ENCODE results near the gene GPM6B.

The GPM6B gene

GRCh38 chrX:13768939-13769338 is 48.0 kb downstream of the GPM6B start:
- no peak for DNase-seq (ENCODE audit: low spot score)

- DNase-seq (ENCODE audit: low spot score): peak; percentile 24
Observed at GRCh38 chrX:13764765-13765164, 52.1 kb downstream of the GPM6B start.

GRCh38 chrX:13764281-13764680 is 52.6 kb downstream of the GPM6B start:
- DNase-seq (ENCODE audit: low spot score): no peak

GRCh38 chrX:13763489-13763888 is 53.4 kb downstream of the GPM6B start:
- no peak for DNase-seq (ENCODE audit: low spot score)

GRCh38 chrX:13761606-13762414 is 55.1 kb downstream of the GPM6B start:
- DNase-seq (ENCODE audit: low spot score): no peak

GRCh38 chrX:13760426-13760825 is 56.5 kb downstream of the GPM6B start:
- no peak for DNase-seq (ENCODE audit: low spot score)

- DNase-seq (ENCODE audit: low spot score): no peak
Observed at GRCh38 chrX:13759152-13759718, 57.7 kb downstream of the GPM6B start.

- no peak for DNase-seq (ENCODE audit: low spot score)
Observed at GRCh38 chrX:13756381-13756780, 60.5 kb downstream of the GPM6B start.

GRCh38 chrX:13755254-13755653 is 61.6 kb downstream of the GPM6B start:
- no peak for DNase-seq (ENCODE audit: low spot score)

GRCh38 chrX:13754765-13755164 is 62.1 kb downstream of the GPM6B start:
- DNase-seq (ENCODE audit: low spot score): no peak

- no peak for DNase-seq (ENCODE audit: low spot score)
Observed at GRCh38 chrX:13752646-13753045, 64.2 kb downstream of the GPM6B start.

GRCh38 chrX:13752141-13752540 is 64.8 kb downstream of the GPM6B start:
- DNase-seq (ENCODE audit: low spot score): no peak

- DNase-seq (ENCODE audit: low spot score): no peak
Observed at GRCh38 chrX:13750812-13751211, 66.1 kb downstream of the GPM6B start.

- DNase-seq (ENCODE audit: low spot score): peak; percentile 18
Observed at GRCh38 chrX:13750204-13750603, 66.7 kb downstream of the GPM6B start.

GRCh38 chrX:13748486-13748885 is 68.4 kb downstream of the GPM6B start:
- no peak for DNase-seq (ENCODE audit: low spot score)

- no peak for DNase-seq (ENCODE audit: low spot score)
Observed at GRCh38 chrX:13747836-13748235, 69.1 kb downstream of the GPM6B start.

GRCh38 chrX:13742397-13743176 is 74.3 kb downstream of the GPM6B start:
- DNase-seq (ENCODE audit: low spot score): no peak

GRCh38 chrX:13741695-13742094 is 75.2 kb downstream of the GPM6B start:
- DNase-seq (ENCODE audit: low spot score): no peak

- DNase-seq (ENCODE audit: low spot score): peak; percentile 94
Observed at GRCh38 chrX:13734278-13735172, 82.4 kb downstream of the GPM6B start, which contains the start of the genes OFD1 and TRAPPC2. Gene OFD1, plus strand, starts transcription at chrX:13734748. Its CDS starts 324 bp downstream, at chrX:13735072. Gene TRAPPC2, minus strand, starts transcription at chrX:13734620. Its CDS starts 14,657 bp downstream, at chrX:13719963.

GRCh38 chrX:13733506-13733905 is 83.4 kb downstream of the GPM6B start:
- no peak for DNase-seq (ENCODE audit: low spot score)
